GM23338 (cell line): ENCODE measurements around the gene OOSP4B.

Experiments used
- POLR2AphosphoS5 ChIP-seq: IDR thresholded peaks from 2 replicates; pipeline ENCODE4 v1.6.1; 2016; ENCODE audit warnings: antibody characterized with exemption, low read depth
- TF ChIP-seq, protein P1 (sequence below), 2 experiments: fragments of 200-600 bp in 1 of 2; sonication (generic) in 1 of 2; conservative IDR thresholded peaks; 2 replicates each; pipeline versions ENCODE4 v1.5.1 to v1.6.1; 2016 to 2017; ENCODE audit warnings: antibody characterized with exemption in 2 of 2, low read depth in 2 of 2, mild to moderate bottlenecking in 2 of 2, moderate library complexity in 1 of 2

DNA sequence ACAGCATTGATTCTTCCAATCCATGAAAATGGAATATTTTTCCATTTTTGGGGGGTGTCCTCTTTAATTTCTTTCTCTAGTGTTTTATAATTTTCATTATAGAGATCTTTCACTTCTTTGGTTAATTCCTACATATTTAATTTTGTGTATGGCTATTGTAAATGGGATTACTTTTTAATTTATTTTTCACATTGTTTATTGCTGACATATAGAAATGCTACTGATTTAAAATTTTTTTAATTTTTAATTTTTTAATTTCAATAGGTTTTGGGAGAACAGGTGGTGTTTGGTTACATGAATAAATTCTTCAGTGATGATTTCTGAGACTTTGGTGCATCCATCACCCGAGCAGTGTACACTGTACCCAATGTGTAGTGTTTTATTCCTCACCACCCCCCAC, 26.6 kb upstream of the OOSP4B start:
- TF ChIP-seq, protein P1, sequence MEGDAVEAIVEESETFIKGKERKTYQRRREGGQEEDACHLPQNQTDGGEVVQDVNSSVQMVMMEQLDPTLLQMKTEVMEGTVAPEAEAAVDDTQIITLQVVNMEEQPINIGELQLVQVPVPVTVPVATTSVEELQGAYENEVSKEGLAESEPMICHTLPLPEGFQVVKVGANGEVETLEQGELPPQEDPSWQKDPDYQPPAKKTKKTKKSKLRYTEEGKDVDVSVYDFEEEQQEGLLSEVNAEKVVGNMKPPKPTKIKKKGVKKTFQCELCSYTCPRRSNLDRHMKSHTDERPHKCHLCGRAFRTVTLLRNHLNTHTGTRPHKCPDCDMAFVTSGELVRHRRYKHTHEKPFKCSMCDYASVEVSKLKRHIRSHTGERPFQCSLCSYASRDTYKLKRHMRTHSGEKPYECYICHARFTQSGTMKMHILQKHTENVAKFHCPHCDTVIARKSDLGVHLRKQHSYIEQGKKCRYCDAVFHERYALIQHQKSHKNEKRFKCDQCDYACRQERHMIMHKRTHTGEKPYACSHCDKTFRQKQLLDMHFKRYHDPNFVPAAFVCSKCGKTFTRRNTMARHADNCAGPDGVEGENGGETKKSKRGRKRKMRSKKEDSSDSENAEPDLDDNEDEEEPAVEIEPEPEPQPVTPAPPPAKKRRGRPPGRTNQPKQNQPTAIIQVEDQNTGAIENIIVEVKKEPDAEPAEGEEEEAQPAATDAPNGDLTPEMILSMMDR (conservative IDR thresholded peaks at IDR 0.05; ENCODE audit: low read depth in 2 of 2), result no peak
- TF ChIP-seq POLR2AphosphoS5, result no peak
